VCaP (cell line): ENCODE data around the gene EP400.

Source experiments
- H3K27ac ChIP-seq: fragments of 450-650 bp; 2 replicates; pipeline ENCODE4 v1.5.1; 2017
- TF ChIP-seq, protein P1 (sequence below): fragments of 450-650 bp; conservative IDR thresholded peaks from 2 replicates; pipeline ENCODE4 v1.5.1; 2017; ENCODE audit warnings: mild to moderate bottlenecking, moderate library complexity

Gene EP400

GRCh38 chr12:132066749-132067148 is 117.0 kb downstream of the EP400 start:
- 0 out of 2 replicates have a peak overlapping the region, but pooled peaks have one; percentile 16 for H3K27ac ChIP-seq
- TF ChIP-seq, protein P1, sequence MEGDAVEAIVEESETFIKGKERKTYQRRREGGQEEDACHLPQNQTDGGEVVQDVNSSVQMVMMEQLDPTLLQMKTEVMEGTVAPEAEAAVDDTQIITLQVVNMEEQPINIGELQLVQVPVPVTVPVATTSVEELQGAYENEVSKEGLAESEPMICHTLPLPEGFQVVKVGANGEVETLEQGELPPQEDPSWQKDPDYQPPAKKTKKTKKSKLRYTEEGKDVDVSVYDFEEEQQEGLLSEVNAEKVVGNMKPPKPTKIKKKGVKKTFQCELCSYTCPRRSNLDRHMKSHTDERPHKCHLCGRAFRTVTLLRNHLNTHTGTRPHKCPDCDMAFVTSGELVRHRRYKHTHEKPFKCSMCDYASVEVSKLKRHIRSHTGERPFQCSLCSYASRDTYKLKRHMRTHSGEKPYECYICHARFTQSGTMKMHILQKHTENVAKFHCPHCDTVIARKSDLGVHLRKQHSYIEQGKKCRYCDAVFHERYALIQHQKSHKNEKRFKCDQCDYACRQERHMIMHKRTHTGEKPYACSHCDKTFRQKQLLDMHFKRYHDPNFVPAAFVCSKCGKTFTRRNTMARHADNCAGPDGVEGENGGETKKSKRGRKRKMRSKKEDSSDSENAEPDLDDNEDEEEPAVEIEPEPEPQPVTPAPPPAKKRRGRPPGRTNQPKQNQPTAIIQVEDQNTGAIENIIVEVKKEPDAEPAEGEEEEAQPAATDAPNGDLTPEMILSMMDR: no peak

GRCh38 chr12:132067182-132067581 is 117.4 kb downstream of the EP400 start:
- TF ChIP-seq, protein P1: no peak

DNA sequence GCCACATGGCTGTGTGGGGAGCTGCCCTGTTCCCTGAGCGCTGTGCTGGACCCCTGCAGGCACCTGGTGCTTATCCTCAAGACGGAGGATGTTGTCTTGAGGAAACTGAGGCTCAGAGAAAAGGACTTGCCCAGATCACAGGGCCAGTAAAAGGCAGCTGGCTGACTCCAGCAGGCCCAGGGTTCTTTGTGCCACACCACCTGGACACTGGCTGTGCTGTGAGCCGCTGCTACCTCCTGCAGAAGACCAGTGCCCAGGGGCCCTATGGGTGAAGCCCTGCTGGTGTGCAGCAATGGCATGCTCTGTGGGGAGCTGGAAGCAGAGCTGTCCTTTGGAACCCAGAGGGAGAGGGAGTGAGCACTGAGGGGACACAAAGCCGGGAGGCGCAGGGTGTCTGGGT is 118.5 kb downstream of the EP400 start:
- TF ChIP-seq, protein P1: no peak
- no peak overlapping the region for H3K27ac ChIP-seq

More at GRCh38 chr12:132067182-132067581, 117.4 kb downstream of the EP400 start:
- H3K27ac ChIP-seq: 0 out of 2 replicates have a peak overlapping the region, but pooled peaks have one; percentile 16

DNA sequence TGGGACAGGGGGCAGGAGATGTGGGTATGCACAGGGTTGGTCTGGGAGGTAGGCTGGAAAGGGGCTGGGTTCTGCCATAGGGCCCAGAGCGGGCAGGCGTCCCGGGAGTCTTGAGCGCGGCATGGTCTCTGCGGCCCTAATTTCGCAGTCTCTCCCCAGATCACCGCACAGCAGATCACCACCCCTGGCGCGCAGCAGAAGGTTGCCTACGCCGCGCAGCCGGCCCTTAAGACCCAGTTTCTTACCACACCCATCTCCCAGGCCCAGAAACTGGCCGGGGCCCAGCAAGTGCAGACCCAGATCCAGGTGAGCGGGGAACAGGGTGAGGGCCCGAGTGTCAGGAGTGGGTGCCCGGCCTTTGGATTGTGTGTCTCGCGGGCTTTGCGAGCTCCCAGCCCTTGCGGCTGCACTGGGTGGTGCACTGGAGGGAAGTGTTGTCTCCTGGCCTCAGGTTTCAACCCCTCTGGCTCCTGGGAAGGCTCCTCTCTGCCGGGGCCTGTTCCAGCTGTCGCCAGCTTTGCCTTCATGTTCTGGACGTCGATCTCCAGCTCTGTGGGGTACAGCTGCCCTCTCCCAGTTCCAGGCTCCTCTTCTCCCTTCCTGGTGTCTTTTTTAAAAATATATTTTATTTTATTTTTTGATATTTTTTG is 119.7 kb downstream of the EP400 start:
- TF ChIP-seq, protein P1: no peak
- no peak overlapping the region for H3K27ac ChIP-seq

DNA sequence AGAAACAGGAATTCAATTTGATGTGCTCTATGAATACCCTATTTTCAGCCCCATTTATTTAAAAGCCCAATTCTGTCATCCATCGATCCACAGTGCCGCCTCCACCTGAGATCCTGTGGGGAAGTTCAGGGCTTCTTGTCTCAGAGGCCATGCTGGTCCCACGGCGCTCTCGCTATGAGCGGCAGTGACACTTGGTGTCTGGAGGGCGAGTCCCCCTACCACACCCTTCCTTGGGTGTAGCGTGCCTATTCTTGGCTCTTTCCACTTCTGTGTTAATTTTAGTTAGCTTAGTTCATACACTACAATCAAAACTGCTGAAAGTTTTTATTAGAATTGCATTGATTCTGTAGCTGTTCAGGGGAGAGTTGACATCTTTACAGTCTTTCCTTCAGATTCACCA is 120.6 kb downstream of the EP400 start:
- TF ChIP-seq, protein P1: no peak
- no peak overlapping the region for H3K27ac ChIP-seq

GRCh38 chr12:132071040-132071810 is 121.5 kb downstream of the EP400 start:
- TF ChIP-seq, protein P1: no peak
- H3K27ac ChIP-seq: no peak overlapping the region

DNA sequence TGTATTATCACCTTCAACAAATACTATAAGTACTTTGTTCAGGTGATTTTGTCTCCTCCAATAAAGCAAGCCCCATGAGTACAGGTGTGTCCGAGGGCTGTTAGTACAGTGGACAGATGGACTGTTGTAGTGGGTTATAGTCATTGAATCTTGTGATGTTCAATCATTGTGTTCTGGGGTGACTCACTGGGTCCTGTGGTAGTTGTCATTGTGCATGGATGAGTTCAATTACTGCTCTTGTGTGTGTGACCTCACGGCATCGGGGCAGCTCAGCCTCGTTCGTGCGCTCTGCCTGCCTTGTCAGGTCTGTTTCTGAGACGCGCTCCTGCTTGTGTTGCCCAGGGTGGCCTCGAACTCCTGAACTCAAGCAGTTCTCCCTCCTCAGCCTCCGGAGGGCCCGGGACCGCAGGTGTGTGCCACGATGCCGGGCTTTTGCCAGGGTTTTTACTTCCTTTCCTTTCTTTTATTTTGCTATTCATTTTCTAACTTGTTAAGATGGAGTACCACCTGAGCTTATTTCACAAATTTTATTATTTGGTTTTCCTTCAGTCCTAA is 122.2 kb downstream of the EP400 start:
- no peak overlapping the region for H3K27ac ChIP-seq

More for the DNA sequence above, 122.2 kb downstream of the EP400 start:
- TF ChIP-seq, protein P1: no peak
